ENCODE results near the gene ASB10.

Gene ASB10

GRCh38 chr7:151209588-151209987, 22.5 kb upstream of the ASB10 start:
- no peak overlapping the region for H3K27ac ChIP-seq (ENCODE audit: low read length)
- H3K79me2 ChIP-seq (ENCODE audit: insufficient read depth, low read length) = no peaks in the 10 kb centered on the region
- DNase-seq (no peak), ATAC-seq (ENCODE audit: insufficient read depth, low read depth) (no peak; the same call in 2 of the 3 replicates)
- H3K9me3 ChIP-seq (ENCODE audit: insufficient read depth, low read length, severe bottlenecking) = no peaks in the 10 kb centered on the region
- no peaks in the 10 kb centered on the region for H3K4me1 ChIP-seq (ENCODE audit: insufficient read depth, low read length)
- H3K27me3 ChIP-seq (ENCODE audit: insufficient read depth, low read length, poor library complexity) = peaks cover 3% of the 10 kb centered on the region
- no peak overlapping the region for H3K4me2 ChIP-seq (ENCODE audit: insufficient read depth, low read length)
- H2AFZ ChIP-seq (ENCODE audit: low read depth, low read length) = no peak overlapping the region
- H3K36me3 ChIP-seq (ENCODE audit: insufficient read depth, low read length) = peaks cover 20% of the 10 kb centered on the region
- TF ChIP-seq EZH2 (IDR thresholded peaks at IDR 0.05; ENCODE audit: borderline replicate concordance, low read depth, low read length, severe bottlenecking) = no peak
- TF ChIP-seq CTCF (IDR thresholded peaks at IDR 0.05; ENCODE audit: borderline replicate concordance, extremely low read depth, low read length, poor library complexity, severe bottlenecking) = no peak
- no peak overlapping the region for H3K9ac ChIP-seq (ENCODE audit: low read depth, low read length)
- no peak overlapping the region for H3K4me3 ChIP-seq (ENCODE audit: low read depth in 1 of 2, low read length in 2 of 2)
- H4K20me1 ChIP-seq (ENCODE audit: insufficient read depth, low read length) = peaks cover 7% of the 10 kb centered on the region

GRCh38 chr7:151208253-151208862, 21.3 kb upstream of the ASB10 start:
- no peak overlapping the region for H2AFZ ChIP-seq (ENCODE audit: low read depth, low read length)
- ATAC-seq (ENCODE audit: insufficient read depth, low read depth) = no peak
- no peak overlapping the region for H3K9ac ChIP-seq (ENCODE audit: low read depth, low read length)

GRCh38 chr7:151207804-151208203, 20.8 kb upstream of the ASB10 start:
- TF ChIP-seq CTCF (IDR thresholded peaks at IDR 0.05; ENCODE audit: borderline replicate concordance, extremely low read depth, low read length, poor library complexity, severe bottlenecking) (no peak), EZH2 (IDR thresholded peaks at IDR 0.05; ENCODE audit: borderline replicate concordance, low read depth, low read length, severe bottlenecking) (no peak)

More at GRCh38 chr7:151208253-151208862, 21.3 kb upstream of the ASB10 start:
- Histone ChIP-seq H3K27me3 (ENCODE audit: insufficient read depth, low read length, poor library complexity) (peaks cover 6% of the 10 kb centered on the region), H3K9me3 (ENCODE audit: insufficient read depth, low read length, severe bottlenecking) (no peaks in the 10 kb centered on the region), H3K4me3 (ENCODE audit: low read depth in 1 of 2, low read length in 2 of 2) (no peak overlapping the region), H3K4me1 (ENCODE audit: insufficient read depth, low read length) (no peaks in the 10 kb centered on the region), H4K20me1 (ENCODE audit: insufficient read depth, low read length) (peaks cover 7% of the 10 kb centered on the region), H3K79me2 (ENCODE audit: insufficient read depth, low read length) (no peaks in the 10 kb centered on the region), H3K27ac (ENCODE audit: low read length) (no peak overlapping the region), H3K4me2 (ENCODE audit: insufficient read depth, low read length) (no peak overlapping the region), H3K36me3 (ENCODE audit: insufficient read depth, low read length) (peaks cover 8% of the 10 kb centered on the region)
- no peak for TF ChIP-seq EZH2 (IDR thresholded peaks at IDR 0.05; ENCODE audit: borderline replicate concordance, low read depth, low read length, severe bottlenecking)
- TF ChIP-seq CTCF (IDR thresholded peaks at IDR 0.05; ENCODE audit: borderline replicate concordance, extremely low read depth, low read length, poor library complexity, severe bottlenecking) = no peak
- DNase-seq = no peak

More at GRCh38 chr7:151207804-151208203, 20.8 kb upstream of the ASB10 start:
- Histone ChIP-seq H3K36me3 (ENCODE audit: insufficient read depth, low read length) (peaks cover 2% of the 10 kb centered on the region; the same call in 1 of the 2 replicates), H3K4me3 (ENCODE audit: low read depth in 1 of 2, low read length in 2 of 2) (no peak overlapping the region), H3K27me3 (ENCODE audit: insufficient read depth, low read length, poor library complexity) (peaks cover 10% of the 10 kb centered on the region), H3K4me1 (ENCODE audit: insufficient read depth, low read length) (no peaks in the 10 kb centered on the region), H2AFZ (ENCODE audit: low read depth, low read length) (no peak overlapping the region), H3K9me3 (ENCODE audit: insufficient read depth, low read length, severe bottlenecking) (no peaks in the 10 kb centered on the region), H3K9ac (ENCODE audit: low read depth, low read length) (no peak overlapping the region), H3K27ac (ENCODE audit: low read length) (no peak overlapping the region), H4K20me1 (ENCODE audit: insufficient read depth, low read length) (peaks cover 9% of the 10 kb centered on the region; the same call in 1 of the 2 replicates), H3K79me2 (ENCODE audit: insufficient read depth, low read length) (no peaks in the 10 kb centered on the region), H3K4me2 (ENCODE audit: insufficient read depth, low read length) (no peak overlapping the region)
- ATAC-seq (ENCODE audit: insufficient read depth, low read depth) (no peak), DNase-seq (no peak)

All from DND-41 (cell line).